Gastroesophageal sphincter (tissue), 4 donors: ENCODE measurements around the gene BCAS3. TPM values are rescaled to one million over a fixed set of nuclear protein-coding genes. Genes with fewer than 3 reads are reported as not detected.

Source experiments
- ATAC-seq: fragments of 150-250 bp; one replicate; pipeline ENCODE4 v1.9.1; 2016; ENCODE audit warnings: mild to moderate bottlenecking, moderate library complexity
- H3K27ac ChIP-seq, 4 donors: fragments of 200-600 bp; sonication (generic) in 3 of 4; 1 replicate in 3 of 4; 2 replicates in 1 of 4; pipeline ENCODE4 v1.5.1; 2016 to 2019
- H3K27me3 ChIP-seq: fragments of 200-600 bp; sonication (generic); one replicate; pipeline ENCODE4 v1.5.1; 2019
- H3K36me3 ChIP-seq, 2 donors: fragments of 200-600 bp; sonication (generic); one replicate each; pipeline ENCODE4 v1.5.1; 2019; ENCODE audit warnings: control low read depth in 1 of 2
- H3K4me1 ChIP-seq, 3 donors: fragments of 200-600 bp; sonication (generic); 1 replicate in 2 of 3; 2 replicates in 1 of 3; pipeline ENCODE4 v1.5.1; 2016 to 2019; ENCODE audit warnings: control low read depth in 2 of 3
- H3K4me3 ChIP-seq, 2 donors: fragments of 200-600 bp; sonication (generic); one replicate each; pipeline ENCODE4 v1.5.1; 2019; ENCODE audit warnings: mild to moderate bottlenecking in 1 of 2, moderate library complexity in 1 of 2
- H3K9me3 ChIP-seq, 3 donors: fragments of 200-600 bp; sonication (generic); one replicate each; pipeline ENCODE4 v1.5.1; 2017 to 2019; ENCODE audit warnings: control low read depth in 2 of 3
- CTCF ChIP-seq, 4 experiments: fragments of 200-600 bp in 2 of 4; fragments of 450-650 bp in 2 of 4; sonication (generic) in 1 of 4; IDR thresholded peaks; one replicate each; pipeline ENCODE4 v1.5.1; 2017 to 2019; ENCODE audit warnings: antibody characterized with exemption in 4 of 4, mild to moderate bottlenecking in 2 of 4, moderate library complexity in 2 of 4
- EP300 ChIP-seq: sonication (generic); formaldehyde crosslinking; IDR thresholded peaks from one replicate; pipeline ENCODE4 v1.6.1; 2017; ENCODE audit warnings: antibody characterized with exemption, mild to moderate bottlenecking
- POLR2A ChIP-seq, 2 donors: fragments of 450-650 bp; IDR thresholded peaks; one replicate each; pipeline ENCODE4 v1.6.1; 2017; ENCODE audit warnings: antibody characterized with exemption in 2 of 2, mild to moderate bottlenecking in 2 of 2, moderate library complexity in 1 of 2
- POLR2AphosphoS5 ChIP-seq: sonication (generic); formaldehyde crosslinking; IDR thresholded peaks from one replicate; pipeline ENCODE4 v1.6.1; 2017; ENCODE audit warnings: antibody characterized with exemption
- WGBS, 2 donors: methylation state at CpG; one replicate each; pipeline ENCODE4 v1.1.5; 2018; ENCODE audit warnings: low coverage in 1 of 2; 5-methylcytosine and 5-hydroxymethylcytosine counted together
- total RNA-seq, 4 donors: library from RNA; depleted of rRNA; stranded (reverse); fragments of >200 nt; gene quantifications; one replicate each; pipeline ENCODE4 v1.1.0, GENCODE V29; 2016

Gene BCAS3
- total RNA-seq, 4 donors from 2014 or later: 18.8 to 37.0 (median 34.5) TPM

GRCh38 chr17:61160204-61160603 is 482.6 kb downstream of the BCAS3 start:
- TF ChIP-seq EP300: no peak
- no peak for TF ChIP-seq POLR2AphosphoS5
- TF ChIP-seq POLR2A (IDR thresholded peaks at IDR 0.05): no peak
- TF ChIP-seq CTCF (IDR thresholded peaks at IDR 0.05): no peak
- no peak overlapping the region for H3K27ac ChIP-seq
- H3K27me3 ChIP-seq: no peaks in the 10 kb centered on the region
- ATAC-seq: no peak
- no peak overlapping the region for H3K4me3 ChIP-seq
- WGBS, 2 donors: 94 to 100% methylated on average over 4 of the region's 4 CpGs
- H3K36me3 ChIP-seq: no peaks in the 10 kb centered on the region
- H3K9me3 ChIP-seq: no peaks in the 10 kb centered on the region
- peaks cover 0 to 26% (median 0%) of the 10 kb centered on the region in 3 donors for H3K4me1 ChIP-seq

- no peak overlapping the region for H3K4me3 ChIP-seq
- H3K27ac ChIP-seq: no peak overlapping the region
- WGBS, 2 donors: 81 to 82% methylated on average over 2 of the region's 2 CpGs
- H3K27me3 ChIP-seq: no peaks in the 10 kb centered on the region
- no peak for ATAC-seq
- H3K36me3 ChIP-seq: no peaks in the 10 kb centered on the region
- H3K4me1 ChIP-seq: peaks cover 0 to 23% (median 0%) of the 10 kb centered on the region in 3 donors
- no peak for TF ChIP-seq POLR2AphosphoS5
- no peak for TF ChIP-seq POLR2A (IDR thresholded peaks at IDR 0.05)
- no peak for TF ChIP-seq CTCF (IDR thresholded peaks at IDR 0.05)
- TF ChIP-seq EP300: no peak
- no peaks in the 10 kb centered on the region for H3K9me3 ChIP-seq
Observed at GRCh38 chr17:61160789-61161445, 483.3 kb downstream of the BCAS3 start.

GRCh38 chr17:61161615-61162134 is 484.0 kb downstream of the BCAS3 start:
- no peaks in the 10 kb centered on the region for H3K9me3 ChIP-seq
- TF ChIP-seq POLR2A (IDR thresholded peaks at IDR 0.05) (no peak), EP300 (no peak), POLR2AphosphoS5 (no peak)
- ATAC-seq: no peak
- H3K27ac ChIP-seq: no peak overlapping the region
- WGBS, 2 donors: 88 to 90% methylated on average over 8 to 9 of the region's 9 CpGs
- no peak overlapping the region for H3K4me3 ChIP-seq
- no peaks in the 10 kb centered on the region for H3K36me3 ChIP-seq
- no peaks in the 10 kb centered on the region for H3K27me3 ChIP-seq
- H3K4me1 ChIP-seq: peaks cover 0 to 15% (median 0%) of the 10 kb centered on the region in 3 donors

GRCh38 chr17:61164517-61164916 is 486.9 kb downstream of the BCAS3 start:
- no peak overlapping the region for H3K27ac ChIP-seq
- H3K9me3 ChIP-seq: no peaks in the 10 kb centered on the region
- H3K27me3 ChIP-seq: no peaks in the 10 kb centered on the region
- WGBS, 2 donors: 92 to 100% methylated on average over 3 of the region's 3 CpGs
- H3K36me3 ChIP-seq: no peaks in the 10 kb centered on the region
- no peak for ATAC-seq
- no peaks in the 10 kb centered on the region for H3K4me1 ChIP-seq
- no peak overlapping the region for H3K4me3 ChIP-seq
- TF ChIP-seq POLR2AphosphoS5: no peak
- TF ChIP-seq POLR2A (IDR thresholded peaks at IDR 0.05): no peak
- no peak for TF ChIP-seq EP300
- TF ChIP-seq CTCF (IDR thresholded peaks at IDR 0.05): no peak

- Histone ChIP-seq H3K27me3 (no peaks in the 10 kb centered on the region), H3K36me3 (no peaks in the 10 kb centered on the region), H3K4me1 (no peaks in the 10 kb centered on the region), H3K9me3 (no peaks in the 10 kb centered on the region), H3K27ac (no peak overlapping the region), H3K4me3 (no peak overlapping the region)
- no peak for ATAC-seq
- WGBS, 2 donors: 88 to 95% methylated on average over 1 of the region's 1 CpG
- TF ChIP-seq EP300 (no peak), POLR2A (IDR thresholded peaks at IDR 0.05) (no peak), CTCF (IDR thresholded peaks at IDR 0.05) (no peak), POLR2AphosphoS5 (no peak)
Observed at GRCh38 chr17:61167075-61167474, 489.4 kb downstream of the BCAS3 start.
